Neural progenitor cell (in vitro differentiated cells): ENCODE data around the gene ADRA2B. TPM values are rescaled to one million over a fixed set of nuclear protein-coding genes. Genes with fewer than 3 reads are reported as not detected.
"Not testable (repeated sequence)": the region's sequence is repeated elsewhere in the genome, so short reads cannot be mapped to it uniquely, and the experiment has no call there.

ENCODE experiments used
- DNase-seq: peaks from one replicate; pipeline ENCODE4 v3.0.0-alpha.2; 2016; ENCODE audit warnings: low spot score
- H2AFZ ChIP-seq: fragments of 200-600 bp; sonication (generic); replicated peaks from 2 replicates; pipeline ENCODE4 v1.6.1; 2016; ENCODE audit warnings: antibody characterized with exemption
- H3F3A ChIP-seq: fragments of 200-600 bp; sonication (generic); 2 replicates; pipeline ENCODE4 v1.6.1; 2016; ENCODE audit warnings: antibody characterized with exemption, low read depth
- H3K27ac ChIP-seq: fragments of 200-600 bp; sonication (generic); 2 replicates; pipeline ENCODE4 v1.5.1; 2016; ENCODE audit warnings: mild to moderate bottlenecking
- H3K27me3 ChIP-seq: fragments of 200-600 bp; sonication (generic); 2 replicates; pipeline ENCODE4 v1.6.1; 2016; ENCODE audit warnings: mild to moderate bottlenecking, moderate library complexity
- H3K36me3 ChIP-seq: fragments of 200-600 bp; sonication (generic); 2 replicates; pipeline ENCODE4 v1.5.1; 2016
- H3K4me1 ChIP-seq: fragments of 200-600 bp; sonication (generic); 2 replicates; pipeline ENCODE4 v1.6.1; 2016; ENCODE audit warnings: mixed run types
- H3K4me2 ChIP-seq: fragments of 200-600 bp; sonication (generic); 2 replicates; pipeline ENCODE4 v1.6.1; 2016
- H3K4me3 ChIP-seq: fragments of 200-600 bp; sonication (generic); 2 replicates; pipeline ENCODE4 v1.5.1; 2016
- H3K79me2 ChIP-seq: fragments of 200-600 bp; sonication (generic); 2 replicates; pipeline ENCODE4 v1.6.1; 2016; ENCODE audit warnings: low read depth
- H3K9ac ChIP-seq: fragments of 200-600 bp; sonication (generic); 2 replicates; pipeline ENCODE4 v1.6.1; 2016
- H3K9me3 ChIP-seq: fragments of 200-600 bp; sonication (generic); 2 replicates; pipeline ENCODE4 v1.5.1; 2016; ENCODE audit warnings: low read depth
- H4K20me1 ChIP-seq: fragments of 200-600 bp; sonication (generic); 2 replicates; pipeline ENCODE4 v1.6.1; 2016; ENCODE audit warnings: low read depth
- H3K27ac Mint-ChIP-seq: 3 replicates; pipeline ENCODE4 v1.8.0; 2021; ENCODE audit warnings: mixed read lengths
- H3K27me3 Mint-ChIP-seq: 2 replicates; pipeline ENCODE4 v1.8.0; 2022; ENCODE audit warnings: low read depth, mild to moderate bottlenecking, inconsistent platforms, moderate library complexity, mixed read lengths; ENCODE audit not compliant: insufficient read depth
- H3K36me3 Mint-ChIP-seq: 3 replicates; pipeline ENCODE4 v1.8.0; 2021; ENCODE audit warnings: mixed read lengths
- H3K4me1 Mint-ChIP-seq: 3 replicates; pipeline ENCODE4 v1.8.0; 2021; ENCODE audit warnings: mixed read lengths
- H3K4me3 Mint-ChIP-seq: 3 replicates; pipeline ENCODE4 v1.8.0; 2021; ENCODE audit warnings: mild to moderate bottlenecking, moderate library complexity, mixed read lengths
- H3K9me3 Mint-ChIP-seq: 3 replicates; pipeline ENCODE4 v1.8.0; 2020; ENCODE audit warnings: mixed read lengths
- EZH2 ChIP-seq: fragments of 200-600 bp; sonication (generic); IDR thresholded peaks from 2 replicates; pipeline ENCODE4 v1.6.1; 2017; ENCODE audit warnings: antibody characterized with exemption, mild to moderate bottlenecking, moderate library complexity
- EZH2phosphoT487 ChIP-seq: fragments of 200-600 bp; sonication (generic); IDR thresholded peaks from 2 replicates; pipeline ENCODE4 v1.6.1; 2017; ENCODE audit warnings: antibody characterized with exemption
- total RNA-seq: library from RNA; depleted of rRNA; stranded (reverse); fragments of >200 nt; gene quantifications from 2 replicates; pipeline ENCODE4 v1.2.3, GENCODE V29; 2015; ENCODE audit warnings: low replicate concordance
- TF ChIP-seq, protein P1 (sequence below): fragments of 200-600 bp; sonication (generic); IDR thresholded peaks from 2 replicates; pipeline ENCODE4 v1.5.1; 2017; ENCODE audit warnings: antibody characterized with exemption, mild to moderate bottlenecking

ADRA2B gene
- total RNA-seq, 1 donor from 2014 or later: 3.0 TPM

DNA sequence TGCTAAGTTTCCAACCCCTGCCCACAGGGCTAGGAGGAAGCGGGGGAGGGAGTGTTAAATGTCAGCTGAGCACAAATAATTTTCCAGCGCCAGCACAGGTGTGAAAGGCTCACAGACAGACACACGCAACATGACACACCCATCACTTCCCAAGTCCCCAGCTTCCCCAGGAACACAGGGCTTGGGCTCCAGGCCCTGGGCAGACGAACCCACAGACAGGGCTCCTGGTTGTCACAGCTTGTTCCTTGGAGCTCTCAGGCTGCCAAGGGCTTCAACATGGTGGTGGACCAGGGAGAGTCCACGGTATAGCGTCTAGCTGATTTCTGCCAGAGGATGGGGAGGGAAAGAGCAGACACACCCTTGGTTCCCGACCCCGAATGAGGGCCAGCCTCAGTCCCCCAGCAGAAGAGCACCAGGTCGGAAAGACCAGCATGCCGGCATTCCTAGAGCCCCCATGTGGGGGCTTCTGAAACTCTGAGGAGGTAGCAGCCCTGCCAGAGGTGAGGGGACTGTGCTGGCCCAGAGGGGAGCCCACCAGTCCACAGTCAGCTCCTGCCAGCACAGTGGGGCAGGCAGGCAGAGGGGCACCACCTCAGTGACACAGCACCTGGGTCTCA, 27.0 kb upstream of the ADRA2B start:
- no peak overlapping the region for H3K4me3 Mint-ChIP-seq
- H3K27me3 Mint-ChIP-seq: peaks cover 17% of the 10 kb centered on the region
- no peak overlapping the region for H3K27ac ChIP-seq
- no peak for DNase-seq
- H3K36me3 ChIP-seq: no peaks in the 10 kb centered on the region
- no peaks in the 10 kb centered on the region for H3K9me3 ChIP-seq
- H3K9ac ChIP-seq: no peak overlapping the region
- no peak overlapping the region for H3K27ac Mint-ChIP-seq
- no peaks in the 10 kb centered on the region for H3K9me3 Mint-ChIP-seq
- no peak overlapping the region for H3K4me2 ChIP-seq
- H3F3A ChIP-seq: no peaks in the 10 kb centered on the region
- H3K4me3 ChIP-seq: no peak overlapping the region
- H3K4me1 Mint-ChIP-seq: peaks cover 11% of the 10 kb centered on the region
- no peak for TF ChIP-seq EZH2
- TF ChIP-seq EZH2phosphoT487: no peak
- TF ChIP-seq, protein P1, sequence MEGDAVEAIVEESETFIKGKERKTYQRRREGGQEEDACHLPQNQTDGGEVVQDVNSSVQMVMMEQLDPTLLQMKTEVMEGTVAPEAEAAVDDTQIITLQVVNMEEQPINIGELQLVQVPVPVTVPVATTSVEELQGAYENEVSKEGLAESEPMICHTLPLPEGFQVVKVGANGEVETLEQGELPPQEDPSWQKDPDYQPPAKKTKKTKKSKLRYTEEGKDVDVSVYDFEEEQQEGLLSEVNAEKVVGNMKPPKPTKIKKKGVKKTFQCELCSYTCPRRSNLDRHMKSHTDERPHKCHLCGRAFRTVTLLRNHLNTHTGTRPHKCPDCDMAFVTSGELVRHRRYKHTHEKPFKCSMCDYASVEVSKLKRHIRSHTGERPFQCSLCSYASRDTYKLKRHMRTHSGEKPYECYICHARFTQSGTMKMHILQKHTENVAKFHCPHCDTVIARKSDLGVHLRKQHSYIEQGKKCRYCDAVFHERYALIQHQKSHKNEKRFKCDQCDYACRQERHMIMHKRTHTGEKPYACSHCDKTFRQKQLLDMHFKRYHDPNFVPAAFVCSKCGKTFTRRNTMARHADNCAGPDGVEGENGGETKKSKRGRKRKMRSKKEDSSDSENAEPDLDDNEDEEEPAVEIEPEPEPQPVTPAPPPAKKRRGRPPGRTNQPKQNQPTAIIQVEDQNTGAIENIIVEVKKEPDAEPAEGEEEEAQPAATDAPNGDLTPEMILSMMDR: no peak
- no peak overlapping the region for H2AFZ ChIP-seq
- no peaks in the 10 kb centered on the region for H3K36me3 Mint-ChIP-seq
- H3K27me3 ChIP-seq: peaks cover 39% of the 10 kb centered on the region
- H4K20me1 ChIP-seq: no peaks in the 10 kb centered on the region
- no peaks in the 10 kb centered on the region for H3K79me2 ChIP-seq
- peaks cover 9% of the 10 kb centered on the region for H3K4me1 ChIP-seq

DNA sequence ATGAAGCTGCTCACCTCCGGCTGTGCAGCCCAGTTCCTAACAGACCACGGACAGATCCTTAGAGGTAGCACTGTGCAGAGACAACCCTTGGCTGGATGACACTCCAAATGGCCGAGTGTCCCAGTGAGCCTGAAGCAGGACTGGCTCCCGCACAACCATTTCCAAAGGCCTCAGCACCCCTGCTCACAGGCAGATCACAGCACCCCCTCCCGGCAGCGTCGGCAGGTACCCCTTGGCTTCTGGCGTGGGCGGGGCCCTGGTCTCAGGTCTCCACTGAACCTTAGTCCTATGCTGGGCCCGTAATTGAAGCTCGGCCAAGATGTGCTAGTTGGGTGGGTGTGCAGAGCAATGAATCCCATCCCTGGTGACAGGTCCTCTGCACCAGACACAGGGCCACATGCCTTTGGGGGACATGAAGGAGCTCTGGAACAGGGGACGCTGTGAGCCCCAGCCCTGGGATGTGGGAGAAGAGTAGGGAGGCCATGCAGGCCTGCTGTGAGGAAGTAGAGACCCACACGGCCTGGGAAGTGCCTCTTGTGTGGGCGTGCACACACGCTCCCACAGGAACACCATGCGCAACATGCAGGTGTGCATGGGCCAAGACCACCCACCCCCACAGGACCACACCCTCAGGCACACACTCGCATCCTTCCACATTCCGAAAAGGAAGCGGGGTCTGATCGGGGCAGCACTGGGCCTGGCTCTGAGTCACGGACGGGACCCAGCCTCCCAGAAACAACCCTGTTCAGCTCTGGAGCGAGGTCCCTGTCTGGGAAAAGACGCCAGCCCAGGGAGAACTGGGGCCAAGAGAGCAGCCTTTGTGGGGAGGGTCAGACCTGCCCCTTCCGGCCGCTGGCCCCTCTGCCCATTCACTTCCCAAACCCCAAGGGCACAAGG, 26.1 kb upstream of the ADRA2B start:
- Histone ChIP-seq H3K4me1 (peaks cover 6% of the 10 kb centered on the region), H3K4me2 (no peak overlapping the region), H3F3A (no peaks in the 10 kb centered on the region), H3K9ac (no peak overlapping the region), H3K4me3 (no peak overlapping the region), H3K79me2 (no peaks in the 10 kb centered on the region), H3K27me3 (peaks cover 39% of the 10 kb centered on the region), H3K27ac (no peak overlapping the region), H3K36me3 (no peaks in the 10 kb centered on the region), H2AFZ (no peak overlapping the region), H3K9me3 (no peaks in the 10 kb centered on the region), H4K20me1 (no peaks in the 10 kb centered on the region)
- H3K27ac Mint-ChIP-seq: no peak overlapping the region
- no peaks in the 10 kb centered on the region for H3K9me3 Mint-ChIP-seq
- H3K27me3 Mint-ChIP-seq: peaks cover 17% of the 10 kb centered on the region
- DNase-seq: no peak
- H3K4me3 Mint-ChIP-seq: no peak overlapping the region
- no peaks in the 10 kb centered on the region for H3K36me3 Mint-ChIP-seq
- H3K4me1 Mint-ChIP-seq: peaks cover 6% of the 10 kb centered on the region
- TF ChIP-seq, protein P1: no peak
- TF ChIP-seq EZH2: no peak
- TF ChIP-seq EZH2phosphoT487: no peak

DNA sequence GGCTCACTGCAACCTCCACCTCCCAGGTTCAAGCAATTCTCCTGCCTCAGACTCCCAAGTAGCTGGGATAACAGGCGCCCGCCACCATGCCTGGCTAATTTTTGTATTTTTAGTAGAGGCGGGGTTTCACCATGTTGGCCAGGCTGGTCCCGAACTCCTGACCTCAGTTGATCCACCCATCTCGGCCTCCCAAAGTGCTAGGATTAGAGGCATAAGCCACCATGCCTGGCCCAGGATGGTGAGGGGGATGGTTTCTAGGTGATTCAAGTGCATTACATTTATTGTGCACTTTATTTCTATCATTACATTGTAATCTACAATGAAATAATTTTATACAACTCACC, 25.2 kb upstream of the ADRA2B start:
- H3K36me3 ChIP-seq, H3K9me3 Mint-ChIP-seq, H3K4me3 Mint-ChIP-seq, H4K20me1 ChIP-seq, H3K4me1 Mint-ChIP-seq, H3K4me3 ChIP-seq, H3K79me2 ChIP-seq, H3K27ac ChIP-seq, H3K4me2 ChIP-seq, H3K4me1 ChIP-seq, H3K9ac ChIP-seq, DNase-seq, H3F3A ChIP-seq, H3K27ac Mint-ChIP-seq, H2AFZ ChIP-seq, H3K9me3 ChIP-seq, H3K36me3 Mint-ChIP-seq: not testable (repeated sequence)
- peaks cover 13% of the 10 kb centered on the region for H3K27me3 Mint-ChIP-seq
- H3K27me3 ChIP-seq: peaks cover 31% of the 10 kb centered on the region
